GM18519 (cell line): ENCODE results near the gene GFER.
A peak's percentile ranks its signal among the peaks of the same experiment; 100 is the strongest.
"Not testable (repeated sequence)": the region's sequence is repeated elsewhere in the genome, so short reads cannot be mapped to it uniquely, and the experiment has no call there.

Experiments used
- ATAC-seq: cut with Tn5 transposase; IDR thresholded peaks from one replicate; pipeline ENCODE4 v1.9.1; 2021; ENCODE audit warnings: mild to moderate bottlenecking, moderate library complexity; ENCODE audit not compliant: unreplicated experiment, low FRiP score

Gene GFER

DNA sequence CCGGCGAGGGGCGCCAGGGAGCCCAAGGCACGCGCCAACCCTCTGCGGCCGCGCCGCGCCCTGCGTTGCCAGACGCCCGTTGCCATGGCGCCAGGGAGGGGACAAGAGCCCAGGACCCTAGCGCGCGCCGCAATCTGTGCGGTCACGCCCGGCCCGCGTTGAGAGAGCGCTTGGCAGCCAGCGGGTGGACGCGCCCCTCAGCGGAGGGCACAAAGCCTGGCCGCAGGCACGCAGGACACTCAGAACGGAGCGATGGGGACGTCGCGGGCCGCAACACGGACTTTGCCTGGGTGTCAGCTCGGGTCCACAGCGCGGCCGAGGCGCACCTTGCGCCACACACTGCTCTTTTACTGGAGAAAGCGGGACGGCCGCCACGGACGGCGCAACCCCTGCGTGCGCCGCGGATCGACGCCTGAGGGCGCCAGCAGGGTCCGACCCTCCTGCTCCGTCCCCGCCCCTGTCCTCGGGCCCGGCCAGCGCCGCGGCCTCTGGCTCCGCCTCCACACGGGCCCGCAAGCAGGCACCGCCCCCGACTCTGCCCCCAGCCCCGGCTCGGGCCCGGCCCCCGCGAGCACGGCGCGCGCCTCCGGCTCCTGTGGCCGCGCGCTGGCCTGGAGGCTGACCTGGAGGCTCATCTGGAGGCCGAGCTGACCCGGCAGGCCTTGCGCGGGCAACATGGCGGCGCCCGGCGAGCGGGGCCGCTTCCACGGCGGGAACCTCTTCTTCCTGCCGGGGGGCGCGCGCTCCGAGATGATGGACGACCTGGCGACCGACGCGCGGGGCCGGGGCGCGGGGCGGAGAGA is at the start of gene GFER:
Gene GFER, plus strand, starts transcription at position 650 of the 803 bp plus-strand sequence. Its CDS starts 26 bp downstream, at position 676.
- ATAC-seq = peak; percentile 50

DNA sequence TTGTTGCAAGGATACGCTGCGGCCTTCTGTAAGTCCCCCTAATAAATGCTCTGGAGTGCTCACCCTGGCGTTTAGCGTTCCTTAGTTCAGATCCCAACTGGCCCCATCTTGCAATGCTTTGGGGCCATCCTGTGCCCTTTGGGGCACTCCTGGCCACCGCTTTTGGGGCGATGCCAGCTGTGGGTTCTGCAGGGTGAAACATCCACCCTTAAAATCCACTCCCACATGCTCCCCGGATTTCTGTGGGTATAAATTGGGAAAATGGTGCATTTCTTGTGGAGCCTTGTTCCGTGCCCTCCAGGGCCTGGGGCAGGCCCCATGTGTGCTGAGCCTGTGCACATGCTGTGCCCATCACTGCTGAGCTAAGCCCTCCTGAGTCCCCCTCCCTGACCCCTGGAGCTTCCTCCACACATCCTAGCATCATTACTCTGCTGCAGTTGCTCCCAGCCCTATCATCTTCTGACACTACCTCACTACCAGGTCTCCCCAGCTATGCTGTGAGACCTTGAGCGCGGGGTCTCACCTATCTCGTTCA is 47.0 kb upstream of the GFER start:
- no peak for ATAC-seq

DNA sequence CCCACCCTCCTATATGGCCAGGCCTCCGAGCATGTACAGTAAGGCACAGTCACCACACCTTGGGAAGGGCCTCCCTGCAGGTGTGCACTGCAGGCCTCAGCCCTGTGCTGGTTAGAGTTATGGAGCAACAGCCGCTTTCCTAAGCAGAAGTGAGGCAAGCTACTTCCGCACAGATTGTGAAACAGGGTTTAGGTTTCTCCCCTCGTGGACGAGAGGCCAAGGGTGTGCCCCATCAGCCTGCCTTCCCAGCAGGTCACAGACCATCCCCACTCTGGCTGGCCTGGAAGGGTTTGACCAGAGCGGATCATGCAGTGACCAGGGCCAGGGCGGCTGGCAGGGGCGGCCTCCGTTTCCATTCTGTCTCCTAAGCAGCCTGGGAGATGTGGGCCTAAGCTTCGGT is 45.7 kb upstream of the GFER start:
- ATAC-seq = no peak

DNA sequence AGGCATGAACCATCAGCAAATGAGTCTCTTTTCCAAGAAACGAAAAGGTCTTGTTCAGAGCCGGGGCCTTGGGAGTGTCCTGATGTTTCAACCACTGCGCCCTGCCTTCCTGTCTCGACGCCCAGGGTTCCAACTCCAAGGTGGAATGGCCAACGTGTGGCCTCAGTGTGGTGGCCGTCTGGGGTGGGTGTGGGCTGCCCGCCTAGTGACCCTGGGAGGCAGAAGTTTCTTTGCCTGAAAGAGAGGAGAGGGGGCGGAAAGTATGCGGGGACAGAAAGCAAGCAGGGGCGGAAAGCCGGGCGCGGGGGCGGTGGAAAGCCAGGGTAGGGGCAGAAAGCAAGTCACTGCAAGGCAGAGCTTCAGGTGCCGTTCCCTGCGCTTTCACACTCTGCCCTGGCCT is 45.1 kb upstream of the GFER start:
- no peak for ATAC-seq

DNA sequence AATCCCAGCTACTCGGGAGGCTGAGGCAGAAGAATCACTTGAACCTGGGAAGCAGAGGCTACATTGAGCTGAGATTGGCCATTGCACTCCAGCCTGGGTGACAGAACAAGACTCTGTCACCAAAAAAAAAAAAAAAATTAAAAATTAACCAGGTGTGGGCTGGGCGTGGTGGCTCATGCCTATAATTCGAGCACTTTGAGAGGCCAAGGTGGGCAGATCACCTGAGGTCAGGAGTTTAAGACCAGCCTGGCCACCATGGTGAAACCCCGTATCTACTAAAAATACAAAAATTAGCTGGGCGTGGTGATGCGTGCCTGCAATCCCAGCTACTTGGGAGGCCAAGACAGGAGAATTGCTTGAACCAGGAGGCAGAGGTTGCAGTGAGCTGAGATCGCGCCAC is 44.2 kb upstream of the GFER start:
- ATAC-seq = not testable (repeated sequence)

DNA sequence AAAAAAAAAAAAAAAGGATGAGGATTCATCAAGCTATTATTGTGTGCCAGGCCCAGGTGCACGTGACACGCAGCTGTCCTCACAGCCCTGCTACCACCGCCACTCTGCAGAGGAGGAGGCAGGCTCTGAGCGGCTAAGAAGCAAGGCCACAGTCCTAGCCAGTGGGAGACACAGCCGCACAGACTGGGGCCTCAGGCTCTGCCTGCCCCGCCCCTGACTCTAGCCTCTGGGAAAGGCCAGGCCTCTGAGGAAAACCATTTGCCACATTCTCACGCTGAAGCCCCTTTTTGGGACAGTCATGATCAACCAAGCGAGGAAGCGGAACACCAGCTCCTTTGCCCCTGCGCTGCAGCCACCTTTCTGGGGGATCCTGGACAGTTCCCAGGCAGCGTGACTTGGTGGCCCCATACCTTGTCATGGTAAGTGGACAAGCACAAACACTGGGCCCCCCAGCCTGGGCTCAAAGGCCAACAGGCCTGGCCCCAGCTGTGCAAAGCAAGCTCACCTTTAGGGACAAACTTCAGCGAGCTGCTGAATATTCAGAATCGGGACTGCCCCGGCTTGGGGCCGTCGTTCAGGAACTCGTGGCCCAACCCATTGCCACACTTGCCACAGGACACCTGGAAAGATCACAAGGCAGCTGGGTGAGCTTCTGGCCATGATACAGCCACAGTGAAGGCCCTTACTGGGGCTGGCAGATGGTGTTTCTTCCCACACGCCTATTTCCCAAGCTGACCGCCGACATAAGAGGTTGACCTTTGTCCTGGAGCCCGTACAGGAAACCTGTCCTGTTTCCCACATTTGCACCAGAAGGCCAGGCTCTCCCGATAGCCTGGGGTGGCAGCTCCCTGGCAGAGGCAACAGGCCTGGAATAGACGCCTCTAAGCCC is 43.5 kb upstream of the GFER start:
- no peak for ATAC-seq

DNA sequence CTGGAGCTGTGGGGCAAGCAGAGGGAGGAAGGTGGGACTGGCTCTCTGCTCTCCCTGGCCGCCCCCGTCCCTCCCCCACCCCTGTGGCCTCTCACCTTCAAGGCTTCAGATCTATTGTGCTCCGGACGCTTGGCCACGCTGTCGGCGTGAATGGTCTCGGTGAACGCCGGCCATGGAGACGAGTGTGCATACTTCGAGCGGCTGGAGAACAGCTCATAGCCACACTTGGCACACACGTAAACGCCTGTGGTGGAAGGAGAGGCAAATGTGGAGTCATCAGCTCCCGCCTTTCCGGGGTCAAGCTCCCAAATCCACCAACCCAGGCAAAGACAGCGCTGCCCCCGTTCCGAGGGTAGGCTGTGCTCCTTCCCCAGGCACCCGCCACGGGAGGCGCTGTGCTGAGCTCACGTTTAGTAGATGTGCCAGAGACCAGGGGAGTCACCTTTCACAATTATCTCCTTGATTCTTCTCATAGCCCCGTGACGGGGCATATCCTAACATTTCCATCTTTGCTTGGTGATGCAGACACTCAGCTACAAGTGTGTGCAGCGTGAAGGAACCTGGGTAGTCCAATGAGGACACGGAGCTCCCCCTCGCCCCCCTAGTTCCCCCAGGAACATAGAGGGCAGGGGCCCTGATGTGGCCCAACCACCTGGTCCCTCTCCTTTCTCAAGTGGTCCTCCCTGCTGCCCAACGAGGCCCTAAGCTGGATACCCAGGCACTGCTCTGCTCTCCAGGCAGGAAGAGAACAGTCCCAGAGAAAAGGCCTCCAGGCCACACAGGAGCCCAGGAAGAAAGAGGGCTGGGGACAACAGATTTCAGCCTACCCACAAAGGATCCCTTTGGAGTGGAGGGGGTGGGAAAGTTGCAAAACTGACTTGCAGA is 42.6 kb upstream of the GFER start:
- ATAC-seq = no peak

DNA sequence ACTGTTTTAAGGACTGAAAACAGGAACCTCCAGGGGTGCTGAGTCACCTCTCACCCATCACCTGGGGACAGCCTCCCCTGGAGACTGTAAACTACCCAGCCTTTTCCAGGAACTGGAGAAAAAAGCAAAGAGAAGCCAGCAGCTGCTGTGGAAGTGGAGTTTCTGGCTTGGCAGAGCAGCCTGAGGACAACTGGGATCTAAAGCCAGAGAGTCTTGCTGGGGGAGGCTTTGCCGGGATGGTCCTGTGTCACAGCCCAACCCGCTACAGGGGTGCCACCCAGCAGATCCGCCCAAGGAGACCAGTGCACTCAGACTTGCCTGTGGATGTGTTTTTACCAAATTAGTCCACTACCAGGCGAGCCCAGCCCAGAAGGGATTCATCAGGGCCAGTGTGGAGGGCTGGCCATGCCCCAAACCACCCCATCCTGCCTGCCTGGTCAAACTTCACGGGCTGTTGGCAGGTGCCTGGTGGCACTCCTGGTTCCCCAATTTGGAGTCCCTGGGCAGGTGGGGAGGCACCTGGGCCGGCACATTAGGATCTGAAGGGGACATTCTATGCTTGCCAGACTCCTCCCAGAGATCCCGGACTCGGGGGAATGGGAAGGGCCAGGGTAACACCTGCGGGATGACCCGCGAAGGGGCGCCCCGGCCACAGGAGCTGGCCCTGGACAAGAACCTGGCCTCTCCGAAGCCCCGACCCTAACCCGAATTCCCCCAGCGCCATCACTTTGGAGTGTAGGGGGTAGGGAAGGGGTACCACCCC is 41.8 kb upstream of the GFER start:
- no peak for ATAC-seq

DNA sequence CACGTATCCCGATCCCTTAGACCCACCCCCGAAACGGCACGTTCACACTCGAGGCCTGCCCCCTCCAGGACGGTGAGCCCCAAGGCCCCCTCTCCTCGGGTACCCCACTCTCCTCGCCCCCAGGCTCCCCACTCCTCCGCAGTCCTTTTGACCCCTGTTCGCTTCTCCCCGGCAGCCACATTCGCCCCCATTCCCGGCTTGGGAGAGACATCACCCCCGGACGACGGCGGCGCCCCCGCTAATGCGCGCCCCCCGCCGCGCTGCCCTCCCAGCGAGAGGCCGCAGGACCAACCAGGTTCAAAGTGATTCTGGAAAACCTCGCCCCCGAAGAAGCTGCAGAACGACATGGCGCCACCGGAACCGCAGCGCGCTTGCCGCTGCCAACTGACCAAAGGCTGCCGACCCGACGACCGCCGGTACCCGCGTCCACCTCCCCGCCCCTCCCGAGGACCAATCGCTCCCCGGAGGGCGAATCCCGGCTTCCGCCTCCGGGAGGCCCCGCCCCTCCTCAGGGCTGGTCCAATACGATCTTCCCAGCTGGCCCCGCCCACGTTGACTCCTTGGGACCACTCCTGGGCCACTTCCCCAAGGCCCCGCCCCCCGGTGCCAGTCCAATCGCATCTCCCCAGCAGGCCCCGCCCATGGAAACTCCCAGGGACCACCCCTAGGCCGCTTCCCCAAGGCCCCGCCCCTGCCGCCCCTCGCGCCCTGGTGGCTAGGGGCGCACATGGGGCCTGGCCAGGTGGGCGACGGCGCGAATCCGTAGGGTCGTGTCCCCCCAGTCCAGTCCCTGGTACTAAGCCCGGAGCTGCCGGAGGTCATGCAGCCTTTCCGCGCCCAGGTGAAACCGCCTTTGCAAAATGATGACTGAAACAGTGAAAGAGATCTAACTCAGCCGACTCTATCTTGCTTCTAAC is 40.9 kb upstream of the GFER start, which contains the start of gene MSRB1:
Gene MSRB1, minus strand, starts transcription at position 390 of the 917 bp plus-strand sequence. Its CDS starts 43 bp downstream, at position 347.
- peak; percentile 85 for ATAC-seq

DNA sequence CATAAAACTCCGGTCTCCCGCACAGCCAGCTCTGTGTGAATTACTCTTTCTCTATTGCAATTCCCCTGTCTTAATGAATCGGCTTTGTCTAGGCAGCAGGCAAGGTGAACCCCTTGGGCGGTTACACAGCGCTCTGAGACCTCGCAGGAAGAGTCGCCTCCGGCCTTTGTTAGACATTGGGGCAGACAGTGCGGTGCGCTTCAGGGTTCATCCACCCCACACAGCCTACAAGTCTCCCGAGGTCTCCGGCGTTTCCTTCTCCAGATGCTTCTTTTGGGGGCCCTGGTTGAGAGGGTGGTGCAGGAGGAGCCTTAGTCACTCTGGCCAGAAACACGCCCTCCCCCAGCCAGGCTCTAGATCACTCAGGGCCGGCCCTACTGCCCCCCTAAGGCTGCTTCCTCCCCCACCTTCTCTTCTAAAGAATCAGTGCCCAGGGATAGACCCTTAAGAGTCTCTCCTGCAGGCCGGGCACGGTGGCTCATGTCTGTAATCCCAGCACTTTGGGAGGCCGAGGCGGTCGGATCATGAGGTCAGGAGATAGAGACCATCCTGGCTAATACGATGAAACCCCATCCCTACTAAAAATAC is 39.3 kb upstream of the GFER start:
- ATAC-seq = no peak

DNA sequence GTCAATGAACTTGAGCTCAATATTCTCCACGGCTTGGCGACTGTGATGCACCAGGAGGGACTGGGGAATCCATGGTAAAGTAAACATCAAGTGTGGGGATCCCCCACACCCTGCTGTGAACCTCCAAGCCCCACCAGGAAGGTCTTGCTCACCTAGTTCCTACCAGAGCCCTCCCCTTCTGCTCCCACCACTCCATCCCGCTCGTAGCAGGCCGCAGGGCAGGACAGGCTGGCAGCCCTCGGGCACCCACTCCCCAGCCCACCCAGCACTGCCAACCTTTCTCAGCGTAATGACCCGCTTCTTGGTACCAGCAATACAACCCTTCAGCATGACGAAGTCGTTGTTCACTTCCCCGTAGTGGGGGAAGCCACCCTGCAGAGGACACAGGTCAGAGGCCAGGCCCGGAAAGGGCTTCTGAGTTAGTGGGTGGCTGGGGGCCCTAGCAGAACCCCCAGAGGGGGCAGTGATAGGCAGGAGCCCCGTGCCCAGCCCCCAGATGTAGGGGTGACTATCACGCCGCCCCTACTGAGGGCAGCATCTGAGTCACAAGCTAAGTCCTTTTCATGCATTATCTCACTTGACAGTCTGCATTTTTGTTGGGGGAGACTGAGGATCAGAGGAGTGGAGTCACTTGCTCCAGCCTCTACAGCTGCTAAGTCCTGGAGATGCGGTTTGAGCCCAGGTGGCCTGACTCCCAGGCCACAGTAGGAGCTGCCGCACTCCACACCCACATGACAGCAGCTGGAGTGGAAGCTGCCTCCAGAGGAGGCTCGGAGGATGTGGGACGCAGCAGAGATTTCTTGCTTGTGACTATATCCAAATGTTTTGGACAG is 38.2 kb upstream of the GFER start:
- ATAC-seq = no peak

DNA sequence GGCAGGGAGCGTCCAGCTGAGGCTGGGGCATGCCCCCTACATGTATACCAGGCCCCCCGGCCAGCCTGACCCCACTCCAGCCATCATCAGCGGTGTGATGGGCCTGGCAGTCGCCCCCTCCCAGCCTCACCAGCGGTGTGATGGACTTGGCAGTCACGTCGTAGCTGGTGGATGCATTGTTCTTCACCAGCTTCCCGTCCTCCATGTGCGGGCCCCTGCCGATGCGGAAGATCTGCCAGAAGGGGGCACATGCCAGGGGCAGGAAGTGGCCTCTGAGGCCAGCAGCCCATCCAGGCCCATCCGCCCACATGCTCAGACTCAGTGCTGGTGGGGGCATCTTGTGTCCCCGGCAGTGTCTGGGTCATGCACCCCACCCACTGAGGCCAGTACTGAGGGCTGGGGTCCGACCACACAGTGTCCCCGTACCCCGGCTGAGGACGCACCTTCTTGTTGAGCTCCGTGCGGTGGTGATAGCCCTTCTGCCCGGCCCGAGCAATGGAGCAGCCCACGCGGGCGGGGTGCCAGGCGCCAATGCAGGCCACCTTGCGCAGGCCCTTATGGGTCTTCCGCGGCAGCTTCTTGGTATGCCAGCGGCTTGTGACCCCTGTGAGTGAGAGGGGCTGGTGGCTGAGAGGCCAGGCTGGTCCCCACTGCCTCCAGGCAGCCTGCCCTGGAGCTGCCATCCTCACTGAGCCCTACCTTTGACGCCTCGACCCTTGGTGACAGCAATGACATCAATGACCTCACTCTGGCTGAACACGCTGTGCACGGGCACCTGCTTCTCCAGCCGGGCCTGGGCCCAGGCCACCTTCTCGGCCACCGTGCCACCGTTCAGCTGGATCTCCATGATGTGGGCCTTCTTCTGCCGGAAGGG is 37.3 kb upstream of the GFER start:
- no peak for ATAC-seq

DNA sequence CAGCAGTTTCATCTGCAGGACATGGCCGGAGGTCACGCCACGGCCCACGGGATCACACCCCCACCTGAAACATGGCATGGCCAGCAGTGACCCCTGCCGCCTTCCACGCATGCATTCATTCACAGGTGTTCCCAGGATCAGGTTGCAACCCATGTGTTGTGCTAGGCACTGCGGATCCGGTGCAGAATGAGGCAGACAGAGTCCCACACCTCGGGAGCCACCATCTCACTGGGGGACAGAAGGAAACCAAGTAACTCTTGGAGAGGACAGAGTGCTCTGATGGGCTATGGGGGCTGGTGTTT is 36.7 kb upstream of the GFER start:
- no peak for ATAC-seq

DNA sequence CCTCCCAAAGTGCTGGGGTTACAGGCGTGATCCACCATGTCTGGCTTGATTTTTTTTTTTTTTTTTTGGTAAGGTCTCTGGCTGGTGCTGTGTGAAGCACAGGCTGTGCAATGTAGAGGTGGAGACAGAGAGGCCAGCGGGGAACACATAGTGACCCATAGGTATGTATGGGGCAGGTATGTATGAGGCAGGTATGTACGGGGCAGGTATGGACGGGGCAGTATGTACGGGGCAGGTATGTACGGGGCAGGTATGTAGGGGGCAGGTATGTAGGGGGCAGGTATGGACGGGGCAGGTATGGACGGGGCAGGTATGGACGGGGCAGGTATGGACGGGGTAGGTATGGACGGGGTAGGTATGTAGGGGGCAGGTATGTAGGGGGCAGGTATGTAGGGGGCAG is 34.5 kb upstream of the GFER start:
- ATAC-seq = no peak

DNA sequence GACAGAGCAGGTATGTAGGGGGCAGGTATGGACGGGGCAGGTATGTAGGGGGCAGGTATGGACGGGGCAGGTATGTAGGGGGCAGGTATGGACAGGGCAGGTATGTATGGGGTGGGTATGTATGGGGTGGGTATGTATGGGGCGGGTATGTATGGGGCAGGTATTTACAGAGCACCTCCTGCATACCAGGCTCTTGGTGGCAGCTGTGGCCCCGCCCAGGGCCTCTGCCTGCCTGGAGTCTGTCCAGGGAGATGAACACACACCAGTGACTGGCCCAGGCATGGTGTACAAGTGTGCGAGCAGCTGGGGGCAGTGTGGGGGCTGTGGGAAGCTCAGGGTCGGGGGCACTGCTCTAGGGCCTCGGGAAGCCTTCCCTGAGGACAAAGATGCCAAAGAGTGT is 33.9 kb upstream of the GFER start:
- no peak for ATAC-seq

DNA sequence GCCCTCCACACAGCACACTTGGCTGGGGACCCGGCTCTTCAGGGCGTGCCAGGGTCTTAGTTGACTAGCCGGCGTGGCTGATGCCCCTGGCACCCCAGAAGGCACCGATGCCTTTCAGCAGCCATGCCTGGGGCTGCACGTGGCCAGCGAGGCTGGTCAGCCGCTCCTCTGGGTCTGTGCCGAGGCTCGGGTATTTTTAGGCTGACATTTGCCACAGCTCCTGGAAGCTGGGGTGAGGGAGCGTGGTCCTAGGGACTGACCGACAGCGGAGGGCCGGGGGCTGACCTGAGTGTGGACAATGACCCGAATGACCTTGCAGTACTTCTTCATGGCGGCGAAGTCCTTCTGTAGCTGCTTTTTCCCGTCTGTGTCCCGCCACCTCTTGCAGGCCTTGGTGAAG is 33.4 kb upstream of the GFER start:
- no peak for ATAC-seq

DNA sequence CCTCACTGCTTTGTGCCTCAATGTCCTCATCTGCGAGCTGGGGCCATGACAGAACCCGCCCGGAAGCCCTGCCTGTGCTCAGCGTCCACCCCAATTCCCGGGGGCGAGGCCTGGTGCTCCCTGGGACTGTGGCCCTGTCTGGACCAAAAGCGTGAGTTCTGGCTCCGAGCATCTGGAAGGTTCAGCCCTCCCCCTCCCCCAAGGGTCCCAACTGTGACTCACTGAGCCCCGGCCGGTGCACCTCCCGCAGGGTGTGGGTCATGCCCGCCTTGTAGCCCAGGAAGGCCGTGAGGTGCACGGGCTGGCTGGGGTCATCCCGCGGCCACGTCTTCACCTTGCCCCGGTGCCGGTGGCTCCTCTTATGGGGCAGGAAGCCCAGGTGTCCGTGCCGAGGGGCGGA is 30.3 kb upstream of the GFER start:
- no peak for ATAC-seq
